GM10248 (cell line): Measurements from ENCODE around the gene SLC9A7.
A peak's percentile ranks its signal among the peaks of the same experiment; 100 is the strongest.

Source experiments
- CTCF ChIA-PET: fragments of 300-600 bp; sonication (Branson Sonifier 250); formaldehyde crosslinking; extraction: SDS; loops from one replicate; lab custom pipeline; 2021; ENCODE audit warnings: antibody characterized with exemption; lab: Yijun Ruan, JAX
- POLR2A ChIA-PET: fragments of 350-650 bp; sonication (Branson Sonifier 250); formaldehyde crosslinking; extraction: SDS; loops from one replicate; lab custom pipeline; 2020; ENCODE audit warnings: antibody characterized with exemption; lab: Yijun Ruan, JAX
- DNase-seq: peaks from one replicate; pipeline ENCODE4 v3.0.0; 2012; ENCODE audit errors: extremely low spot score
- TF ChIP-seq, protein P1 (sequence below): IDR thresholded peaks from 2 replicates; pipeline ENCODE4 v1.5.1; 2012; ENCODE audit warnings: mild to moderate bottlenecking, low read depth; ENCODE audit errors: extremely low read depth, missing control alignments, control extremely low read depth

Gene SLC9A7

DNA sequence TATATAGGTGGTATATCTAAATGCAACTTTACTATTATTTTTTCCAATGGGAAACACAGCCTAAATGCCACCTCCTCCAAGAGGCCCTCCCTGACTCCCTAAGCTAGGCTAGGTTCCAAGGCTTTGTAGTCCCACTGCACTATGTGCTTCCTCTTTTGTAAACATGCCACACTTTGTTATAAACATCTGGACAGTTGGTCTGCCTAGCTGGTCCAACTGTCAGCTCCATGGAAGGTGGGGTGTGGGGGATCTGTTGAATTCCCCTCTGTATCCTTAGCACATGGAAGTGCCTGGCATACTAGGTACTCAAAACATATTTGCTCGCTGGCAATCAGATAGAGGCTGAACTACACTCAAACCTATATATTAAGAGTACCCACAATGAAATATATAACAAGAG lies 63.4 kb downstream of the SLC9A7 start:
- TF ChIP-seq, protein P1, sequence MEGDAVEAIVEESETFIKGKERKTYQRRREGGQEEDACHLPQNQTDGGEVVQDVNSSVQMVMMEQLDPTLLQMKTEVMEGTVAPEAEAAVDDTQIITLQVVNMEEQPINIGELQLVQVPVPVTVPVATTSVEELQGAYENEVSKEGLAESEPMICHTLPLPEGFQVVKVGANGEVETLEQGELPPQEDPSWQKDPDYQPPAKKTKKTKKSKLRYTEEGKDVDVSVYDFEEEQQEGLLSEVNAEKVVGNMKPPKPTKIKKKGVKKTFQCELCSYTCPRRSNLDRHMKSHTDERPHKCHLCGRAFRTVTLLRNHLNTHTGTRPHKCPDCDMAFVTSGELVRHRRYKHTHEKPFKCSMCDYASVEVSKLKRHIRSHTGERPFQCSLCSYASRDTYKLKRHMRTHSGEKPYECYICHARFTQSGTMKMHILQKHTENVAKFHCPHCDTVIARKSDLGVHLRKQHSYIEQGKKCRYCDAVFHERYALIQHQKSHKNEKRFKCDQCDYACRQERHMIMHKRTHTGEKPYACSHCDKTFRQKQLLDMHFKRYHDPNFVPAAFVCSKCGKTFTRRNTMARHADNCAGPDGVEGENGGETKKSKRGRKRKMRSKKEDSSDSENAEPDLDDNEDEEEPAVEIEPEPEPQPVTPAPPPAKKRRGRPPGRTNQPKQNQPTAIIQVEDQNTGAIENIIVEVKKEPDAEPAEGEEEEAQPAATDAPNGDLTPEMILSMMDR, result no peak
- ChIA-PET CTCF (no interaction called here), POLR2A (no interaction called here)
- DNase-seq, result no peak

DNA sequence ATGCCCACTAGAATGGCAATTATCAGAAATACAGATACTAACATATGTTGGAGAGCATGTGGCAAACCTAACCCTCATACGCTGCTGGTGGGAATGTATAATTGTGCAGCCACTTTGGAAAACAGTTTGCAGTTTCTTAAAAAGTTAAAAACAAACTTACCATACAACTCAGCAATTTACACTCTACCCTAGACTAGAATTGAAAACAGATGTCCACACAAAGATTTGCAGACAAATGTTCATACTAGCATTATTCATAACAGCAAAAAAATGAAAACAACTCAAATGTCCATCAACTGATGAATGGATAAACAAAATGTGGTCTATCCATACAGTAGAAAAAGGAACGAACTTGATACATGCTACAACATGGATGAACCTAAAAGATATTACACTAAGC lies 64.4 kb downstream of the SLC9A7 start:
- ChIA-PET CTCF (no interaction called here), POLR2A (no interaction called here)
- DNase-seq, result no peak
- TF ChIP-seq, protein P1, result no peak

DNA sequence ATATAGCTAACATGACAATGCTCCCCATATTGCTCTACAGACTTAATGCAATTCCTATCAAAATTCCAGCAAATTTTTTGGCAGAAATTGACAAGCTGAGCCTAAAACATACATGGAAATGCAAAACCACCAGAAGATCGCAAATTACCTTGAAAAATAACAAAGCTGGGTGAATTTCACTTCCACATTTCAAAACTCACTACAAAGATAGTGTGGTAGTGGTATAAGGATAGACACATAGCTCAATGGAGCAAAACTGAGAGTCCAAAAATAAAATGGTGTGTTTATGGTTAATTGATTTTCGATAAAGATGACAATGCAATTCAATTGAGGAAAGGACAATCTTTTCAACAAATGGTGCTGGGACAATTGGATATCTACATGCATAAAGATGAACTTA lies 65.8 kb downstream of the SLC9A7 start:
- POLR2A ChIA-PET, result no interaction called here
- TF ChIP-seq, protein P1, result no peak

DNA sequence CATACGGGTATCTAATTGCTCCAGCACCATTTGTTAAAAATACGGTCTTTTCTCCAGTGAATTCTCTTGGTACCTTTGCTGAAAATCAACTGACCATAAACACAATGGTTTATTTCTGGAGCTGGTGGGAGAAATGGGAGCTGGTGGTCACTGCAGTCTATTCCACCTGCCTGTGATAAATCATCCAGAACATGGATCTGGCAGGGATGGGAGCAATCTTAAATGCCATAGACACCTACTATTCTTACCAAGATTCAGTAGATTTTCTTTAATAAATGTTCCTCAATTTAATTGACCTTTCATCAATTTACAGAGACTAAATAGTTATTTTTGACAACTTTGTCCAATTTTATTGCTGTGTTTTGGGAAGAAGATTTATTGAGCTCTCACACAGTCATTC lies 68.1 kb downstream of the SLC9A7 start:
- no peak for DNase-seq
- ChIA-PET POLR2A (no interaction called here), CTCF (no interaction called here)
- TF ChIP-seq, protein P1, result no peak

More for the DNA sequence above, 65.8 kb downstream of the SLC9A7 start:
- CTCF ChIA-PET, result interaction anchor here (1.3 to 1.4 kb wide), 2 partner anchors 11 to 12 kb away, joined by 3 to 5 read pairs; no protein-coding TSS in a partner anchor
- no peak for DNase-seq

DNA sequence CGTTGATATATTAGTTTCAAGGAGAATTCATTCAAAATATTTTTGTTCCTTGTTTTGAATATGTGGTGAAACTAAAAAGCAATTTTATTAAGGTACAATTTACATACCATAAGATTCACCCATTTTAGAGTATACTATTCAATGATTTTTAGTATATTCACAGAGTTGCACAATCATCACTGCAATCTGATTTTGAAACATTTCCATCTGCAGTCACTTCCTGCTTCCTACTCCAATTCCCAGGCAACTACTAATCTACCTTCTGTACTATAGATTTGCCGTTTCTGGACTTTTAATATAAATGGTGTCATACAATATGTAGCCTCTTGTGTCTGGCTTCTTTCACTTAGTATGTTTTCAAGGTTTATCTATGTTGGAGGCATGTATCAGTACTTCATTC lies 71.3 kb downstream of the SLC9A7 start:
- CTCF ChIA-PET, result interaction anchor here (1.1 to 2.9 kb wide), 5 partner anchors 9 to 108 kb away, joined by 4 to 20 read pairs (median 9); no protein-coding TSS in a partner anchor
- DNase-seq, result no peak

DNA sequence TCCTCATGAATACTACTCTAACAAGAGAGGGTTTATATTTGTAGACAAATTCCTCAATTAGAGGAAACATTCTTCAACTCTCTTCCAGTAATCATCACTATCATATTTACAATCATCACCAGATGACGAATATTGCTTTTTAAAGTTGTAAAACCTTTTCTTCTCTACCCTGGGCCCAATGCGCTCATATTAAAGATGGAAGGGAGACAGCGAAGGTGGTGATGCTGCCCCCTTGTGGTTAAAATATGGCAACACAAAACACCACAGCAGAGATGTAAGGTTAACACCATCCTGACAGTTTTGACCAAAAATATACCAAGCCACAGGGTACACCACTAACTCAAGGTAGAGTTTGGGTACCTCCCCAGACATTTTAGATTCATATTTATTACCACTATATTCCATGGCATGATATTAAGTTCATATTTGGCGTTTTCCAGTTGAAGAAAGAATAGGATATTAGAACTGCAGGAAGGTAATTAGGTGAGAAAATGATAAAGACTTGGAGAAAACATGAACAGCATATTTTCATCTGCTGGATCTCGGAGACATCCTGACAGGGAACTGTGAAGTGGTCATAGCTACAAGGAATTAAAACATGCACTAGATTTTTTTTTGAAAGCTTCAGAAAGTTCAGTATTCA lies 72.8 kb downstream of the SLC9A7 start:
- DNase-seq, result peak; percentile 20
- ChIA-PET POLR2A (no interaction called here), CTCF (interaction anchor here (1.0 to 2.9 kb wide), 12 partner anchors 11 to 407 kb away, joined by 3 to 20 read pairs (median 4); no protein-coding TSS in a partner anchor)
- TF ChIP-seq, protein P1, result peak; percentile 41

More for the DNA sequence above, 71.3 kb downstream of the SLC9A7 start:
- TF ChIP-seq, protein P1, result no peak
- POLR2A ChIA-PET, result no interaction called here
